Glutamatergic neuron (in vitro differentiated cells): ENCODE results near the gene GFPT2. TPM values are rescaled to one million over a fixed set of nuclear protein-coding genes. Genes with fewer than 3 reads are reported as not detected.

ENCODE experiments used
- DNase-seq: peaks from one replicate; pipeline ENCODE4 v3.0.0; 2022
- H3K27ac Mint-ChIP-seq: one replicate; pipeline ENCODE4 v1.8.0; 2020; ENCODE audit warnings: mild to moderate bottlenecking, mixed read lengths, inconsistent platforms; ENCODE audit not compliant: unreplicated experiment
- H3K27me3 Mint-ChIP-seq: one replicate; pipeline ENCODE4 v1.8.0; 2020; ENCODE audit warnings: mild to moderate bottlenecking, moderate library complexity, mixed read lengths, inconsistent platforms; ENCODE audit not compliant: unreplicated experiment
- H3K36me3 Mint-ChIP-seq: one replicate; pipeline ENCODE4 v1.8.0; 2020; ENCODE audit warnings: mild to moderate bottlenecking, mixed read lengths, inconsistent platforms; ENCODE audit not compliant: unreplicated experiment
- H3K4me1 Mint-ChIP-seq: one replicate; pipeline ENCODE4 v1.8.0; 2020; ENCODE audit warnings: mild to moderate bottlenecking, low read depth, mixed read lengths, inconsistent platforms; ENCODE audit not compliant: unreplicated experiment
- H3K4me3 Mint-ChIP-seq: one replicate; pipeline ENCODE4 v1.8.0; 2020; ENCODE audit warnings: mild to moderate bottlenecking, mixed read lengths, inconsistent platforms; ENCODE audit not compliant: unreplicated experiment
- H3K9me3 Mint-ChIP-seq: one replicate; pipeline ENCODE4 v1.8.0; 2020; ENCODE audit warnings: mild to moderate bottlenecking, moderate library complexity, mixed read lengths, inconsistent platforms; ENCODE audit not compliant: unreplicated experiment
- CTCF ChIP-seq: fragments of 200-600 bp; sonication (generic); IDR thresholded peaks from one replicate; pipeline ENCODE4 v1.5.0; 2021; ENCODE audit not compliant: partially characterized antibody, unreplicated experiment
- total RNA-seq: library from RNA; stranded (reverse); fragmentation: NEBNext Ultra II Directional; extraction: Animal tissue kit (Norgen Biotek cat#: 25700); gene quantifications from one replicate; pipeline ENCODE4 v1.2.1, GENCODE V29; 2021; ENCODE audit not compliant: unreplicated experiment

The GFPT2 gene
- total RNA-seq, 1 donor from 2014 or later = 11.6 TPM

DNA sequence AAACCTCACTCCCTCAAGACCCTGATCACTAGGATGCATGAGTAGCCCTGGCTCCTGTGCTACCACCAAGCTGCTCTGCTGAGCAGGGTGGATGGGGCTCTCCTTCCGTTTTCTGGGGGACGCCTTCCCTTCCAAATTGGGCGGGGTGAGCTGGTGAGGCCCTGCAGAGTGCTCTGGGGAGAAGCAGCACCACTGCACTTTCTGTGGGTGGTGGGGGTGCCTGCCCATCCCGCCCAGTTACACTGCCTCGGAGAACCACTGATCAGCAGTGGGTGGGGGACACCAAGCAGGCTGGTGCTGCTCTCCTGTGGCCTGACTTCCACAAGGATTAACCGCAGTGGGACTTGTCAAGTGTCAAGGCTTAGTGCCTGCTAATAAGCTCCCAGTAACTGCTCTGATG is 19.0 kb downstream of the GFPT2 start:
- no peaks in the 10 kb centered on the region for H3K36me3 Mint-ChIP-seq
- H3K4me1 Mint-ChIP-seq = peaks cover 2% of the 10 kb centered on the region
- no peak for TF ChIP-seq CTCF
- H3K9me3 Mint-ChIP-seq = no peaks in the 10 kb centered on the region
- peaks cover 6% of the 10 kb centered on the region for H3K27me3 Mint-ChIP-seq
- no peak overlapping the region for H3K4me3 Mint-ChIP-seq
- DNase-seq = no peak
- H3K27ac Mint-ChIP-seq = no peak overlapping the region

- no peak overlapping the region for H3K27ac Mint-ChIP-seq
These were observed 19.5 kb downstream of the GFPT2 start for GRCh38 chr5:180333661-180334060.

DNA sequence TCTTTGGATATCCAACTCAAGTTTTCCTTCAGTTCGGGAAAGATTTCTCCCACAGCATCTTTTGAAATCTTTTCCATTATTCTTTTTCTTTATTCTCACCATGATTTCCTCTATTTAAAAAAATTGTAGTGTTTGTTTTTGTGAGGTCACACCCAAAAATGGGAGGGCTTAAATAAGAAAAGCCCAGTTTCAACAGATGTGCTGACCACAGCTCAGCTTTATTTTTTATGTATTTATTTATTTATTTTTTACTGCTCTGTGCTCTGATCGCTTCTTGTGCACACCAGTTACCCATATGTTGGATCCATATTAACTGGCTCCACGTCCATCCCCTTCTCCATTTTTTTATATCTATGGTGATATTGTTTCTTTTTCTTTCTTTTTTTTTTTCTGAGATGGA is 20.3 kb downstream of the GFPT2 start:
- peaks cover 2% of the 10 kb centered on the region for H3K4me1 Mint-ChIP-seq
- no peak overlapping the region for H3K27ac Mint-ChIP-seq
- DNase-seq = no peak
- H3K9me3 Mint-ChIP-seq = no peaks in the 10 kb centered on the region
- peaks cover 3% of the 10 kb centered on the region for H3K27me3 Mint-ChIP-seq
- H3K36me3 Mint-ChIP-seq = no peaks in the 10 kb centered on the region
- H3K4me3 Mint-ChIP-seq = no peak overlapping the region
- no peak for TF ChIP-seq CTCF

More at GRCh38 chr5:180333661-180334060, 19.5 kb downstream of the GFPT2 start:
- H3K9me3 Mint-ChIP-seq = no peaks in the 10 kb centered on the region
- H3K36me3 Mint-ChIP-seq = no peaks in the 10 kb centered on the region
- H3K4me1 Mint-ChIP-seq = peaks cover 2% of the 10 kb centered on the region
- TF ChIP-seq CTCF = no peak
- no peak overlapping the region for H3K4me3 Mint-ChIP-seq
- peaks cover 6% of the 10 kb centered on the region for H3K27me3 Mint-ChIP-seq
- no peak for DNase-seq

DNA sequence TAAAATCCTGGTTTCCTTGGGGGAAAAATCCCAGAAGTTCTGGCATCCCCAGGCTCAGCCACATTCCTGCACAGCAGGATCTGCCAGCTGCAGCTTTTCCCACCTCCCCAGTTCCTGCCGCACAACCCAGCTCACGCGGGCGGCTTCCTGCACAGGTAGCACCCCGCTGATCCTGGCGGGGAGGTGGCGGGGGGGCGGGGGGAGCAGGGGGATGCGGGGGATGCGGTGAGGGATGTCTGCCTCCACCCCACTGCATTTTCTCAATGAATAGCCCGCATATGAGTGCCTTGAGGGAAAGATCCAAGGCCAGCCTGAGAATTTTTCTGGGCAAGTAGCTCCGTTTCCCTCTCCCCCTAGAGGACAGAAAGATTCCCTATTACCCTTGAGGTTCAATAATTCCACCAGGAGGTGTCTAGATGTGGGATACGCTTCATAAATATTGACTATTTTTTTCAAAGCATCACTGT is 21.1 kb downstream of the GFPT2 start:
- no peaks in the 10 kb centered on the region for H3K36me3 Mint-ChIP-seq
- H3K9me3 Mint-ChIP-seq = no peaks in the 10 kb centered on the region
- H3K27ac Mint-ChIP-seq = no peak overlapping the region
- H3K4me1 Mint-ChIP-seq = peaks cover 5% of the 10 kb centered on the region
- DNase-seq = no peak
- TF ChIP-seq CTCF = no peak
- peaks cover 3% of the 10 kb centered on the region for H3K27me3 Mint-ChIP-seq
- no peak overlapping the region for H3K4me3 Mint-ChIP-seq

GRCh38 chr5:180331647-180331950 is 21.5 kb downstream of the GFPT2 start:
- no peak for DNase-seq
- Mint-ChIP-seq H3K27ac (no peak overlapping the region), H3K4me1 (peaks cover 3% of the 10 kb centered on the region), H3K27me3 (peaks cover 3% of the 10 kb centered on the region), H3K36me3 (no peaks in the 10 kb centered on the region), H3K9me3 (no peaks in the 10 kb centered on the region), H3K4me3 (no peak overlapping the region)
- no peak for TF ChIP-seq CTCF
